Activated CD4-positive, alpha-beta T cell treated with anti-CD3 and anti-CD28 coated beads, Interleukin-2, amount 50 U/mL, for 24 hours (primary cell): ENCODE data around the gene PRPS2.

Experiments used
- DNase-seq, 2 donors: peaks; one replicate each; pipeline ENCODE4 v3.0.0-alpha.2; 2020; ENCODE audit warnings: low read depth in 1 of 2, low spot score in 1 of 2

The PRPS2 gene

GRCh38 chrX:12791257-12792228 lies at the start of gene PRPS2:
TSS of gene PRPS2 (plus strand) at chrX:12791412. CDS start at chrX:12791498, 86 bp downstream.
- DNase-seq = peak; percentile 36 to 42

GRCh38 chrX:12741416-12741815 lies 49.8 kb upstream of the PRPS2 start:
- no peak for DNase-seq

GRCh38 chrX:12747433-12747832 lies 43.8 kb upstream of the PRPS2 start:
- no peak for DNase-seq

GRCh38 chrX:12751887-12752286 lies 39.3 kb upstream of the PRPS2 start:
- no peak for DNase-seq

DNA sequence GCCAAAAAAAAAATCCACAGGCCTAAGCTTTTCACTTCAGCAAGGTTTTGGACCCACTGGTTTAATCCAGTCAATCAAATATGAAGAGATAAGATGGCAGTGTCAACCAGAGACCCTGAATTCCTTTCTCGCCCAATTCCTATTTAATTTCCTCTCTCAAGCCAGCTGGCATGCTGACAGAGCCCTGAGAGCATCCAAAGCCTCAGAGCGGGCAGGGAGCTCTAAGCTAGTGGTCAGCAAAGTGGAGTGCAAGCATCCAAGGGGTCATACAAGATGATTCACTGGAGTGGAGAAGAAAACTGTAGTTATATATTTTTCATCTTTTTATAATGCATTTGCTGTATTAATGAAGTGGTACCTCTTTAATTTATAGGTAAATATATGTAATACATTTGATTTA lies 37.8 kb upstream of the PRPS2 start:
- DNase-seq = no peak

GRCh38 chrX:12758291-12758690 lies 32.9 kb upstream of the PRPS2 start:
- no peak for DNase-seq

DNA sequence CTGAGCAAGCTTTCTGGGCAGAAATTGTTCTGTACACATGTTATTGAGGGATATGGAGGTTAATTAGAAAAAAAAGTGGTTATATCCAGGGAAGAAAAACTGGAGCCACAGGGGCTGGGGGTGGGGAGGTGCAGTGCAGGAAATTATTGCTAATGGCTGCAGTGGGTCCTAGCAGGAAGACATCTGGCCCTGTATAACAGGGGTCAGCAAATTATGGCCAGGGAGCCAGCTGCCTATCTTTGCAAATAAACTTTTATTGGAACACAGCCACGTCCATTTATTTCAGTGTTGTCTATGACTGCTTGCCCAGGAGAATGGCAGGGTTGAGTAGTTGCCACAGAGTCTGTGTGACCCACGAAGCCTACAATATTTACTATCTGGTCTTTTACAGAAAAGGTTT lies 23.4 kb upstream of the PRPS2 start:
- no peak for DNase-seq

DNA sequence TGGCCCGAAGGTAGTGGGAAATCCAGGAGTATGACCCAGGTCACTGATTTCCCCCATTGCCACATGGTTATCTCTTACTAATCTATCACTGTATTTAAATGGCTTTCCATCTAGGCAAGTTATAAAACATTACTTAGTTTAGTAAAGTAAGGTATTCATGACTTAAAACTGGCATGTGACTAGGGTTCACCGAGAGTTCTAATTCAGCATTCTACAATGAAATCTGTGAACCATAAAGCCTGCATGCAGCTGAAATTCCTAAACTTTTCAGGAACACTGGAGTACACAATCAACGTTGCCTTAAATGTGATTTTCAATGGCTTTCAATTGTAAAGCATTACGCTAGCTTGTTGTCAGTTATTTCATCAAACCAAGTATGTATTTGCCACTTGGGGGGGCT lies 22.7 kb upstream of the PRPS2 start:
- no peak for DNase-seq

- no peak for DNase-seq
Observed at GRCh38 chrX:12770440-12770839, 20.8 kb upstream of the PRPS2 start.

- DNase-seq = peak; percentile 21 to 42
Observed at GRCh38 chrX:12771445-12772069, 19.7 kb upstream of the PRPS2 start.

- no peak for DNase-seq
Observed at GRCh38 chrX:12777670-12778069, 13.5 kb upstream of the PRPS2 start.

DNA sequence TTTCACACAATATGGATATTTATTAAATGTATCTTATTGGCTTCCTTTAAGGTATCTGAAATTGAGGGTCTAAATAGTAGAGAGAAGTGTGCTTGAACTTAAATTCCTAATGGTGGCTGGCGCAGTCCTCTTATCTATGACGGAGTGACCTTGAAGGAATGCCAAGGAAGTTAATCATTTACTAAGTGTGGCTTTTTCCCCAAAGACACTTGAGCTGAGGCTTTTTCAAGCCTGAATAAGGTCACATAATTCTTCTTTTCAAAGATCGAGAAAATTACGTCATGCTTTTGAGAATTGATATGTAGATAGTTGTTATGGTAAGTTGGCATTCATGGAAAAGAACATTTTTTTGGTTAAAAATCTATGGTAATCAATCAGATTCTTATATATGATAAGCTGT lies 11.7 kb upstream of the PRPS2 start:
- DNase-seq = no peak

- DNase-seq = no peak
Observed at GRCh38 chrX:12788645-12789044, 2.6 kb upstream of the PRPS2 start.

DNA sequence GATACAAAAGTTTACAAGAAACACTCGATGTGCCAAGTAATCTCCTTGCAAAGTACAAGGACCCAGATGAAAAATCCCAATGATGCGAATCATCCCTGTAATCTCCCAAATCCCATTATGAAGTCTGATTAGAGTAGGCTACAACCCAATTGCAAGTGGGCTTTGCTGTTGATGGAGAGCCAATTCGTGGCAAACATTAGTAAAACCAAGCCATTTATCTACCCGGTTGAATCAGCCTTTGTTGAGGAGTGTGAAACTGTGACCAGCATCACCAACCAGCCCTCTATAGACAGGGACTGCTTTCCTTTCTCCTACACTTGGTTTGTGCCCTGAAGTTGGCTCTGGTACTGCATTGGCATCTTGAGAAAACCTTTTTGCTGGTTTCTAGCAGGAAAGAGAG lies 1.2 kb upstream of the PRPS2 start:
- DNase-seq = no peak

- DNase-seq = no peak
Observed at GRCh38 chrX:12790885-12791256, 341 bp upstream of the PRPS2 start.

DNA sequence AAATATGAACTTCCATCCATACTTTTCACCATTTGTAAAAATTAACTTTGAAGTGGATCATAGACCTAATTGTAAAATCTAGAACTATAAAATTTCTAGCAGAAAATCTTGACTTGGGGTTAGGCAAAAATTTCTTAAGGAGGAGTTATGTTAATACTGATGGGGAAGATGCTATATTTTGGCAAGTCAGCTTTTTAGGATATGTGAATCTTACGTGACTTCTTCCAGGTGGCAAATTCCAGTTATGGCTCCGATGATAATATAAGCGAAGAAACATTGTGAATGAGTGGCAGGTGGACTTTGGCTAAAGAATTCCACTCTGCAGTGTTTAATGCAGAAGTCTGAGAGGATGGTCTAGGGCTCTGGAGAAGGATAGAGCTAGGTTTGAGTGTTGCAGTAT lies 1.5 kb downstream of the PRPS2 start:
- DNase-seq = no peak

DNA sequence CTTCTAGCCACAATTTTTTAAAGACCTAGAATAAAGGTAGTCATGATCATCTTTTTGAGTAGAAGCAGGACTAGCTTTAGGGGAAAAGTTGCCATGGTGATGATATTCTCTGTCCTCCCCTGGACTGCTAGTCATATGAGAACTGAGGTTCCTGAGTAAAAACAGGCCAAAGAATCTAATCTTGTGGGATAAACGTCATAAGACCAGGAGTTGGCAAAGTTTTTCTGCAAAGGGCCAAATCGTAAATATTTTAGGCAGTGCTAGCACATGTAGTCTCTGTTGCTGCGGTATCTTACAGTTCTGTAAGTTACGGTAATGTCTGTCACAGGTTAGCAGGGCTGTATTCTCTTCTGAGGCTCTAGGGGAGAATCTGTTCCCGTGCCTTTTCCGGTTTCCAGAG lies 3.4 kb downstream of the PRPS2 start:
- DNase-seq = no peak

GRCh38 chrX:12798601-12799000 lies 7.4 kb downstream of the PRPS2 start:
- DNase-seq = no peak

DNA sequence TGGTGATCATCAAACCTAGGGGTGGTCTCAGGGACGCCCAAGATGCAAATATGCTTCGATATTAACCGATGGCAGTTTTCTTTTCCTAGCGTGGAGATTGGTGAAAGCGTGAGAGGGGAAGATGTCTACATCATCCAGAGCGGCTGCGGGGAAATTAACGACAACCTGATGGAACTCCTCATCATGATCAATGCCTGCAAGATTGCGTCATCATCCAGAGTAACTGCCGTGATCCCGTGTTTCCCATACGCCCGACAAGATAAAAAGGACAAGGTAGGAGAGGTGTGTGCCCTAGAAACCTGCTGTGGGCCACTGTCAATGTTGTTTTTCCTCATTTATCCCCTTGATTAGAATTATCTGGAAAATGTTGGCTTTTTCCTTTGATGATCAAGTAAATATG lies 7.9 kb downstream of the PRPS2 start:
- no peak for DNase-seq

GRCh38 chrX:12802741-12803140 lies 11.5 kb downstream of the PRPS2 start:
- no peak for DNase-seq

GRCh38 chrX:12804655-12805054 lies 13.4 kb downstream of the PRPS2 start:
- DNase-seq = no peak

DNA sequence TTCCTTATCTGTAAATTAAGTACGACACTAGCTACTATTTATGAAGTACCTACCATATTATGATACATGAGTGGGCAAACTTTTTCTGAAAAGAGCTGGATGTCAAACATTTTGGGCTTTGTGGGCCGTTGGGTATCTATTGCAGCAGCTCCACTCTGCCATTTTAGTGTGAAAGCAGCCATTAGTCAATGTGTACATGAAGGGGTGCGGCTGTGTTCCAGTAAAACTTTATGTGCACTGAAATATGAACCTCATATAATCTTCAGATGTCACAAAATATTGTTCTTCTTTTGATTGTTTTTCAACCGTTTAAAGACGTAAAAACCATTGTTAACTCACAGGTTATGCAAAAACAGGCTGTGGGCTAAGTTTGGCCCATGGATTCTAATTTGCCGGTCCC lies 14.1 kb downstream of the PRPS2 start:
- DNase-seq = no peak

DNA sequence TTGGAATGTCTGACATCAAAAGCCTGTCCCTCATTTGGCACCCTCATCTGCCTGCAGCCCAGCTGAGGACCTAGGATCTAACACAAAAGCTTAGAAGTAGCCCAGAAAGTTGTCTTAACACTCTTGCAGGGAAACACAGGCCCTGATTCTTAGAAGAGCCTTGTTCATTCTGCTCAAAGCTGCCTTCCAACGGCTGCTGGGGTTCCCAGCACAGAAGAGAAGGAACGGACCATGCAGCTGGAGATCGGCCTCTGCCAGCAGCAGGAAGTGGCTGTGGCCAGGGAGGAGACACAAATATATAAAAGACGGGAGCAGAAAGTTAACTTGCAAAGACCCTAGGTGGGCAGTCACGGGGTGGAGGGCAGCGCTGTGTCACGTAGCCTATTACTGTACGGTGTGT lies 20.4 kb downstream of the PRPS2 start:
- DNase-seq = no peak
